ENCODE data around the gene SURF6. TPM values are rescaled to one million over a fixed set of nuclear protein-coding genes. Genes with fewer than 3 reads are reported as not detected.
"Not testable (repeated sequence)": the region's sequence is repeated elsewhere in the genome, so short reads cannot be mapped to it uniquely, and the experiment has no call there.

The SURF6 gene
- total and polyA plus RNA-seq, 2 experiments from 2014 or later, result 17.6 to 27.6 TPM

GRCh38 chr9:133331221-133331620 is 4.8 kb downstream of the SURF6 start (continued):
- TF ChIP-seq, protein P1, sequence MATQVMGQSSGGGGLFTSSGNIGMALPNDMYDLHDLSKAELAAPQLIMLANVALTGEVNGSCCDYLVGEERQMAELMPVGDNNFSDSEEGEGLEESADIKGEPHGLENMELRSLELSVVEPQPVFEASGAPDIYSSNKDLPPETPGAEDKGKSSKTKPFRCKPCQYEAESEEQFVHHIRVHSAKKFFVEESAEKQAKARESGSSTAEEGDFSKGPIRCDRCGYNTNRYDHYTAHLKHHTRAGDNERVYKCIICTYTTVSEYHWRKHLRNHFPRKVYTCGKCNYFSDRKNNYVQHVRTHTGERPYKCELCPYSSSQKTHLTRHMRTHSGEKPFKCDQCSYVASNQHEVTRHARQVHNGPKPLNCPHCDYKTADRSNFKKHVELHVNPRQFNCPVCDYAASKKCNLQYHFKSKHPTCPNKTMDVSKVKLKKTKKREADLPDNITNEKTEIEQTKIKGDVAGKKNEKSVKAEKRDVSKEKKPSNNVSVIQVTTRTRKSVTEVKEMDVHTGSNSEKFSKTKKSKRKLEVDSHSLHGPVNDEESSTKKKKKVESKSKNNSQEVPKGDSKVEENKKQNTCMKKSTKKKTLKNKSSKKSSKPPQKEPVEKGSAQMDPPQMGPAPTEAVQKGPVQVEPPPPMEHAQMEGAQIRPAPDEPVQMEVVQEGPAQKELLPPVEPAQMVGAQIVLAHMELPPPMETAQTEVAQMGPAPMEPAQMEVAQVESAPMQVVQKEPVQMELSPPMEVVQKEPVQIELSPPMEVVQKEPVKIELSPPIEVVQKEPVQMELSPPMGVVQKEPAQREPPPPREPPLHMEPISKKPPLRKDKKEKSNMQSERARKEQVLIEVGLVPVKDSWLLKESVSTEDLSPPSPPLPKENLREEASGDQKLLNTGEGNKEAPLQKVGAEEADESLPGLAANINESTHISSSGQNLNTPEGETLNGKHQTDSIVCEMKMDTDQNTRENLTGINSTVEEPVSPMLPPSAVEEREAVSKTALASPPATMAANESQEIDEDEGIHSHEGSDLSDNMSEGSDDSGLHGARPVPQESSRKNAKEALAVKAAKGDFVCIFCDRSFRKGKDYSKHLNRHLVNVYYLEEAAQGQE (IDR thresholded peaks at IDR 0.05; ENCODE audit: unreplicated experiment), result no peak

DNA sequence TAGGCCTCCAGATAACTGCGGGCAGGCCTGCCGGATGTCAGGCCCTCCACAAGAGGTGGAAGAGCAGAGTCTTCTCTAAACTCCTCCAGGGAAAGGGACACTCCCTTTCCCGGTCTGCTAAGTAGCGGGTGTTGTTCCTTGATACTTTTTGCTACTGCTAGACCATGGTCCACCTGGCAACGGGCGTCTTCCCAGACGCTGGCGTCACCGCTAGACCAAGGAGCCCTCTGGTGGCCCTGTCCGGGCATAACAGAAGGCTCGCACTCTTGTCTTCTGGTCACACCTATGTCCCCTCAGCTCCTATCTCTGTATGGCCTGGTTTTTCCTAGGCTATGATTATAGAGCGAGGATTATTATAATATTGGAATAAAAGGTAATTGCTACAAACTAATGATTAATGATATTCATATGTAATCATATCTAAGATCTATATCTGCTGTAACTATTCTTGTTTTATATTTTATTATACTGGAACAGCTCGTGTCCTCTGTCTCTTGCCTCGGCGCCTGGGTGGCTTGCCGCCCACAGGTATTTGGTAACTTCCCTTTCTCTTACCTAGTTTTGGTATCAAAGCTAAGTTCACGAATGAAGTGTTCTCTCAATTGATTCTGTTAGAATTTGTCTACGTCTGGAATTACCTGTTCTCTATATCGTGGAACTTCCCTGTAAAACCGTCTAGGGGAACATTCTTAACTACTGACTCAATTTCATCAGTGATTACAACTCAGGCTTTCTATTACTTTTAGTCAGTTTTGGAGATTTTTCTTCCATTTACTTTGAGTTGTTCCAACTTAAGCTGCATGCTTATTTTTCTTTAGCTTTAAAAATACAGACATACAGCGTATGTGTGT is 6.5 kb downstream of the SURF6 start:
- Histone ChIP-seq H3F3A (replicated peaks; ENCODE audit: low read depth) (peaks cover 19% of the 10 kb centered on the region), H3K27ac (ENCODE audit: low read depth) (peak overlapping the region; percentile 46; the same call in 1 of the 2 replicates), H4K20me1 (replicated peaks; ENCODE audit: insufficient read depth) (peaks cover 12% of the 10 kb centered on the region; the same call in 1 of the 2 replicates)
- not testable (repeated sequence) for H3K36me3 ChIP-seq (ENCODE audit: insufficient read depth); H3K4me3 ChIP-seq; H3K27me3 ChIP-seq (ENCODE audit: insufficient read depth); H3K9me2 ChIP-seq (ENCODE audit: insufficient read depth); H2AFZ ChIP-seq; H3K4me1 Mint-ChIP-seq; H3K4me1 ChIP-seq (ENCODE audit: insufficient read depth); H3K79me2 ChIP-seq (replicated peaks; ENCODE audit: insufficient read depth); H3K27ac Mint-ChIP-seq; H3K4me2 ChIP-seq; H3K4me3 Mint-ChIP-seq; ATAC-seq
- peak; percentile 34 for DNase-seq (ENCODE audit: low spot score)
- peaks cover 16% of the 10 kb centered on the region for H3K27me3 Mint-ChIP-seq (ENCODE audit: insufficient read depth, low read depth, poor library complexity)
- peaks cover 21% of the 10 kb centered on the region for H3K9me3 Mint-ChIP-seq
- TF ChIP-seq CTCF (conservative IDR thresholded peaks at IDR 0.05; ENCODE audit: low read depth in 2 of 2), result peak; percentile 64 to 65
- TF ChIP-seq CREB1 (CRISPR knock-in tag; IDR thresholded peaks at IDR 0.05; ENCODE audit: low read depth), result peak; percentile 73
- H3K36me3 Mint-ChIP-seq (ENCODE audit: low read depth), result peaks cover 53% of the 10 kb centered on the region

DNA sequence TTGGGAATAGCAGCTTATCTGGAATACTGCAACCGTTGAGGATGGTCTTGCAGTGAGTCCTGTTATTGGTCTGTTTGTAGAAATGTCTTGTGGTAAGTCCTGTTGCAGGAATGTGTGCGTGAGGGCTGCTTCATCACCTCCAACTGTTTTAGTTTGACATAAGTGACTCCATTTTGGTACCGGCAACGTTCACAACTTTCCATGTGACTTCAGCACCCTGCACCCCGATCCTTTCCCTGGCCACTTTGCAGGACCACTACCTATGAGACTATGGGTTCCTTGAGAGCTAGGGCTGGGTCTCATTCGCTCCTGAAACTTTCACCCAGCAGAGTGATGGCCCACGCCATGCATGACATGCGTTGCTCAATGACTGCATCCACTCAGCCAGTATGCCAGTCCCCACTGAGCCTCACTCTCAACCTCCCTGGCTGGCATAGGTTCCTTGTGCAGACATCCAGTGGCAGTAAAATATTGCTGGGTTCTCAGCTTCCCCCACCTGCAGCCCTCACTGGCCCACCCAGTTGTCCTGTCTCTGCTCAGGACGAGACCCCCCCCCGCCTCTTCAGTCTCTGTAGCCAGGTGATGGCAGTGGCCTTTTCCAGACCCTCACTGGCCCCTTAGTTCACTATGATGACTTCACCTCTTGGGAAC is 8.0 kb downstream of the SURF6 start:
- Mint-ChIP-seq H3K4me3 (no peak overlapping the region), H3K27me3 (ENCODE audit: insufficient read depth, low read depth, poor library complexity) (peaks cover 18% of the 10 kb centered on the region), H3K36me3 (ENCODE audit: low read depth) (peaks cover 45% of the 10 kb centered on the region), H3K4me1 (no peaks in the 10 kb centered on the region; the same call in 2 of the 3 replicates), H3K27ac (no peak overlapping the region), H3K9me3 (peaks cover 31% of the 10 kb centered on the region)
- Histone ChIP-seq H3K27ac (ENCODE audit: low read depth) (no peak overlapping the region), H3K27me3 (ENCODE audit: insufficient read depth) (no peaks in the 10 kb centered on the region), H3K4me2 (no peak overlapping the region), H2AFZ (no peak overlapping the region), H3K36me3 (ENCODE audit: insufficient read depth) (peaks cover 5% of the 10 kb centered on the region), H3F3A (replicated peaks; ENCODE audit: low read depth) (peaks cover 16% of the 10 kb centered on the region; the same call in 1 of the 2 replicates), H4K20me1 (replicated peaks; ENCODE audit: insufficient read depth) (peaks cover 5% of the 10 kb centered on the region; the same call in 1 of the 2 replicates), H3K4me1 (ENCODE audit: insufficient read depth) (no peaks in the 10 kb centered on the region), H3K79me2 (replicated peaks; ENCODE audit: insufficient read depth) (no peaks in the 10 kb centered on the region), H3K4me3 (no peak overlapping the region), H3K9me2 (ENCODE audit: insufficient read depth) (no peaks in the 10 kb centered on the region)
- DNase-seq (ENCODE audit: low spot score) (no peak), ATAC-seq (no peak)
- no peak for TF ChIP-seq JUNB (IDR thresholded peaks at IDR 0.05; ENCODE audit: unreplicated experiment)
- TF ChIP-seq ZNF331 (CRISPR knock-in tag; IDR thresholded peaks at IDR 0.05; ENCODE audit: low read depth), result no peak
- TF ChIP-seq, protein P1 (IDR thresholded peaks at IDR 0.05; ENCODE audit: unreplicated experiment), result no peak
- no peak for TF ChIP-seq STAT1 (IDR thresholded peaks at IDR 0.05; ENCODE audit: unreplicated experiment)
- TF ChIP-seq EZH2phosphoT487 (IDR thresholded peaks at IDR 0.05; ENCODE audit: unreplicated experiment), result no peak
- no peak for TF ChIP-seq ETS1 (IDR thresholded peaks at IDR 0.05)
